Effector memory CD4-positive, alpha-beta T cell (primary cell): ENCODE results near the gene IGDCC3.

Experiments used
- DNase-seq, 3 donors: peaks; one replicate each; pipeline ENCODE4 v3.0.0-alpha.2; 2020
- H3K27ac ChIP-seq: 2 replicates; pipeline ENCODE4 v1.7.0; 2013; ENCODE audit warnings: mild to moderate bottlenecking, low read length, moderate library complexity; ENCODE audit not compliant: insufficient read depth, poor library complexity, severe bottlenecking
- H3K27me3 ChIP-seq: replicated peaks from 2 replicates; pipeline ENCODE4 v1.7.0; 2013; ENCODE audit warnings: mild to moderate bottlenecking, low read length; ENCODE audit not compliant: insufficient read depth, control insufficient read depth, poor library complexity, severe bottlenecking
- H3K36me3 ChIP-seq: 2 replicates; pipeline ENCODE4 v1.7.0; 2013; ENCODE audit warnings: mild to moderate bottlenecking, low read length, moderate library complexity; ENCODE audit not compliant: control insufficient read depth, insufficient read depth
- H3K4me1 ChIP-seq: 2 replicates; pipeline ENCODE4 v1.7.0; 2013; ENCODE audit warnings: low read length, mild to moderate bottlenecking; ENCODE audit not compliant: control insufficient read depth, insufficient read depth, poor library complexity, severe bottlenecking
- H3K4me3 ChIP-seq: 2 replicates; pipeline ENCODE4 v1.7.0; 2013; ENCODE audit warnings: low read length, low read depth, mild to moderate bottlenecking; ENCODE audit not compliant: insufficient read depth, poor library complexity, severe bottlenecking
- H3K9me3 ChIP-seq: 2 replicates; pipeline ENCODE4 v1.7.0; 2013; ENCODE audit warnings: mild to moderate bottlenecking, low read length, moderate library complexity; ENCODE audit not compliant: control insufficient read depth

Gene IGDCC3

GRCh38 chr15:65414841-65415621 is 37.2 kb upstream of the IGDCC3 start:
- no peaks in the 10 kb centered on the region for H3K9me3 ChIP-seq
- no peaks in the 10 kb centered on the region for H3K36me3 ChIP-seq
- no peak overlapping the region for H3K27ac ChIP-seq
- no peaks in the 10 kb centered on the region for H3K4me1 ChIP-seq
- no peak overlapping the region for H3K4me3 ChIP-seq
- peaks cover 4% of the 10 kb centered on the region for H3K27me3 ChIP-seq
- no peak for DNase-seq

GRCh38 chr15:65413760-65414144 is 36.0 kb upstream of the IGDCC3 start:
- DNase-seq: no peak
- H3K9me3 ChIP-seq: no peaks in the 10 kb centered on the region
- no peaks in the 10 kb centered on the region for H3K4me1 ChIP-seq
- no peak overlapping the region for H3K27ac ChIP-seq
- no peaks in the 10 kb centered on the region for H3K36me3 ChIP-seq
- no peak overlapping the region for H3K4me3 ChIP-seq
- H3K27me3 ChIP-seq: peaks cover 4% of the 10 kb centered on the region

GRCh38 chr15:65413051-65413759 is 35.4 kb upstream of the IGDCC3 start:
- no peaks in the 10 kb centered on the region for H3K9me3 ChIP-seq
- H3K27ac ChIP-seq: no peak overlapping the region
- no peaks in the 10 kb centered on the region for H3K4me1 ChIP-seq
- no peaks in the 10 kb centered on the region for H3K36me3 ChIP-seq
- H3K27me3 ChIP-seq: no peaks in the 10 kb centered on the region
- no peak for DNase-seq
- H3K4me3 ChIP-seq: no peak overlapping the region

- no peaks in the 10 kb centered on the region for H3K36me3 ChIP-seq
- H3K9me3 ChIP-seq: no peaks in the 10 kb centered on the region
- H3K4me1 ChIP-seq: no peaks in the 10 kb centered on the region
- no peak for DNase-seq
- no peak overlapping the region for H3K4me3 ChIP-seq
- no peaks in the 10 kb centered on the region for H3K27me3 ChIP-seq
- H3K27ac ChIP-seq: no peak overlapping the region
These were observed 34.8 kb upstream of the IGDCC3 start for GRCh38 chr15:65412556-65412955.

- Histone ChIP-seq H3K27me3 (no peaks in the 10 kb centered on the region), H3K4me3 (no peak overlapping the region)
- DNase-seq: no peak
These were observed 33.8 kb upstream of the IGDCC3 start for GRCh38 chr15:65411465-65412071.

GRCh38 chr15:65410972-65411371 is 33.2 kb upstream of the IGDCC3 start:
- H3K4me3 ChIP-seq: no peak overlapping the region
- no peak for DNase-seq
- no peaks in the 10 kb centered on the region for H3K4me1 ChIP-seq
- no peaks in the 10 kb centered on the region for H3K27me3 ChIP-seq
- H3K36me3 ChIP-seq: no peaks in the 10 kb centered on the region
- no peak overlapping the region for H3K27ac ChIP-seq
- no peaks in the 10 kb centered on the region for H3K9me3 ChIP-seq

More at GRCh38 chr15:65411465-65412071, 33.8 kb upstream of the IGDCC3 start:
- Histone ChIP-seq H3K27ac (no peak overlapping the region), H3K9me3 (no peaks in the 10 kb centered on the region), H3K36me3 (no peaks in the 10 kb centered on the region), H3K4me1 (no peaks in the 10 kb centered on the region)

GRCh38 chr15:65410036-65410435 is 32.2 kb upstream of the IGDCC3 start:
- H3K9me3 ChIP-seq: no peaks in the 10 kb centered on the region
- H3K4me1 ChIP-seq: no peaks in the 10 kb centered on the region
- H3K27me3 ChIP-seq: no peaks in the 10 kb centered on the region
- no peak overlapping the region for H3K4me3 ChIP-seq
- no peak for DNase-seq
- no peaks in the 10 kb centered on the region for H3K36me3 ChIP-seq
- H3K27ac ChIP-seq: no peak overlapping the region

GRCh38 chr15:65409036-65409631 is 31.3 kb upstream of the IGDCC3 start:
- no peak for DNase-seq
- Histone ChIP-seq H3K27ac (no peak overlapping the region), H3K36me3 (no peaks in the 10 kb centered on the region), H3K4me3 (no peak overlapping the region), H3K27me3 (no peaks in the 10 kb centered on the region), H3K4me1 (no peaks in the 10 kb centered on the region), H3K9me3 (no peaks in the 10 kb centered on the region)

- Histone ChIP-seq H3K4me1 (no peaks in the 10 kb centered on the region), H3K36me3 (no peaks in the 10 kb centered on the region), H3K27ac (no peak overlapping the region), H3K9me3 (no peaks in the 10 kb centered on the region), H3K27me3 (no peaks in the 10 kb centered on the region), H3K4me3 (no peak overlapping the region)
- DNase-seq: no peak
These were observed 30.7 kb upstream of the IGDCC3 start for GRCh38 chr15:65408324-65409035.
